ENCODE data around the gene ZFX.
"Not testable (repeated sequence)": the region's sequence is repeated elsewhere in the genome, so short reads cannot be mapped to it uniquely, and the experiment has no call there.

The ZFX gene

DNA sequence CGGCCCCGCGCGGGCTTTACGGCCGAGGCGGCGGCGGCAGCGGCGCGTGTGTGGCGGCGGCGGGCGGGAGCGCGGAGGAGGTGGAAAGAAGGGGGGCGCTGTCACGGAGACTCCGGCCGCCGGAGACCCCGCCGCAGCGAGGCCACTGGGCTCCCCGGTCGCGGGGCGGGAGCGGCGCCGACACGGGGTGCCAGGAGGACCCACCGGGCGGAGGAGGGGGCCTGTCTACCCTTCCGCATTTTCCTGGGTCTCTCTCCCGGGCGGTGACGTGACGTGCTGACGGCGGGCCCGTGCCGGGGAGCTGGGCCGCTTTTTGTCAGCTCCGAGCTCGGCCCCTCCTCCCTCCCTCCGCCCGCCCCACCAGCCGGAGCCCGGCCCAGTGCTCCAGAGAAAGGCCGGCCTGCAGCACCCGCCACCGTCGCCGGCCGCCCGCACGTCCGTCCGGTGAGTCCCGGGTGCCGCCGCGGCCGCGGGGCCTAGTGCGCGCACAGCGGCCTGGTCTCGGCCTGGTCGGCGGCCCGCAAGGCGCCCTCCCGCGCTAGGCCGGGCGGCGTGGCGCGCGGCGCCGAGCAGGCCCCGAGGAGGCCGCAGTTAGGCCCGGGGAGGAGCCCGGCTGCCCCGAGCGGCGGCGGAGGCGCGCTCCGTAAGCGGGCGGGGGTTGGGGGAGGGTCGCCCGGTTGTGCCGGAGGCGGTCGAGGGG lies at the start of gene ZFX:
Gene ZFX, plus strand, starts transcription at position 379 of the 700 bp plus-strand sequence. CDS start 23,014 bp downstream, outside the sequence.
- DNase-seq (ENCODE audit: low read depth in 2 of 2) = no peak

DNA sequence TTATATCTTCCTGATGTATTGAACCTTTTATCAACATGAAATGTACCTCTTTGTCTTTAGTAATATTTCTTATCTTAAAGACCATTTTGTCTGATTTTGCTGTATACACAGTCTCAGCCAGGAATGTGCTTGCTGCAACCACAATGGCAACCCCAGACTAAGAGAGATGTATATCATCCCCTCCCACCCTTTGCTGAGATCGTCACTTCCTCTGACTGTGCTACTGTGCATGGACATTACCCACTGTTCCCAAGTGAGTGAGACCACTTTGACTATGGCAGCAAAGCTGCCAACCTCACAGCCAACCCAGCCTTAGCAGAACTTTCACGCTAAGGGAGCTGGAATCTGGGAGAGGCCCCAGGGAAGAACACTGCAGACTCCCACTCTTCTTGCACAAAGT lies 48.8 kb upstream of the ZFX start:
- DNase-seq (ENCODE audit: low read depth in 2 of 2) = no peak

DNA sequence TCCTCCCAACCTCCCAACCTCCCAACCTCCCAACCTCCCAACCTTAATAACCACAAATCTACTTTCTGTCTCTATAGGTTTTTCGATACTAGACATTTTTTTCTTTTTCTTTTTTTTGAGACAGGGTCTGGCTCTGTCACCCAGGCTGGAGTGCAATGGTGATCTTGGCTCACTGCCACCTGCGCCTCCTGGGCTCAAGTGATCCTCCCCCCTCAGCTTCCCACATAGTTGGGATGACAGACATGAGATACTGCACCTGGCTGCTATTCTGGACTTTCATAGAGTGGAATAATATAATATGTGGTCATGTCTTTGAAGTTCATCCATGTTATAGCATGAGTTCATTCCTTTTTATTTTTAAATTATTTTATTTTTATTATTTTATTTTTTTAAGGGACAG lies 39.5 kb upstream of the ZFX start:
- no peak for DNase-seq (ENCODE audit: low read depth in 2 of 2)

DNA sequence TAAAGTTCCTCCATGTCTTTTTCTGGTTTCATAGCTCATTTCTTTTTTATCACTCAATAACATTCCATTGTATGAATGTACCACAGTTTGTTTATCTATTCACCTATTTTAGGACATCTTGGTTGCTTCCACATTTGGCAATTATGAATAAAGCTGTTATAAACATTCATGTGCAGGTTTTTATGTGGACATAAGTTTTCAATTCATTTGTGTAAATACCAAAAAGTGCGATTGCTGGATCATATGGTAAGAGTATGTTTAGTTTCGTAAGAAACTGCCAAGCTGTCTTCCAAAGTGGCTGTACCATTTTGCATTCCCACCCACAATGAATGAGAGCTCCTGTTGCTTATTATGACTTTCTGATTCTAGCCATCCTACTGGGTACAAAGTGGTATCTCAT lies 36.3 kb upstream of the ZFX start:
- peak; percentile 55 to 65 for DNase-seq (ENCODE audit: low read depth in 2 of 2)

DNA sequence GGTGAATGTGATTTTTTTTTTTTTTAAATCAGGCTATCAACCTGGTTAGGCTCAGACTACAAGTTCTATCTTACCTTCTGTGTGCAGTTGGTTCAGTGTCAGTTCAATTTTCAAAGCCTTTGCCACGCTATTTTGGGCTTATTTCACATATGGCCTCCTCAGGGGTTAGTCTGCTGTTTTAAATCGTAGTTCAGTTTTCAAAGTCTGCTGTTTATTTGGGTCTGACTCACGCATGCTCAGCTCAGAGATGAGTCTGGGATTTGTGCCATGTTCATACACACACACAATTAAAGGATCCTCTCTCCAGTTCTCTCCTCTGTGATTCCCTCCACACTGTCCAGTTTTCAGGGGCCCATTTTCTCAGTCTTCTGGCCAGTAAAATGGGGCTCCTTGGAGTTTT lies 32.3 kb upstream of the ZFX start:
- DNase-seq (ENCODE audit: low read depth in 2 of 2) = peak in 1 of 2 experiments; percentile 52

DNA sequence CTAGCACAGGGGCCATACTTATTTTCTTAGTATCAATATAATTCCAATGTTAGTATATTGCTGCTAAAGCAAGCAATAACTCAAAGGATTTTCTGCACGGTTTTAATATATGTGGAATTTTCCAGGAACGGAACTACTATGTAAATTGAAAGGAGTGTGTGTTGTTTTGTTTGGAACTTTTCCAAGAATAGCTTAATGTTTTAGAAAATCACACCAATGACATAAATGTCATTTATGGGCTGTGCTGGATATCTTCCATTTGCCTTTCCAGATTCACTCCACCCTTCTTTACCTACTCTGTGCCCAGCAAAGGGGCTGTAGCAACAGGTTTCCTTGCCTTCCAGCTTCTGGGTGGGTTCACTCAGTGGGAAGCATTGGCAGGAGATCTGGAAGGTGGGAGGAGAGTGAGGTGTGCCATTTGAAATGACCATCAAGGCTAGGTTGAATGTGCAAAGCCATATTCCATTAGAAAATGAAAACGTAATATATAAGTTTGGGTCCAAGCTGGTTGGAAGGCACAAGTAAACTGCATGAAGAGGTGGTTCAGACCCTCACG lies 25.2 kb upstream of the ZFX start:
- DNase-seq (ENCODE audit: low read depth in 2 of 2) = no peak

DNA sequence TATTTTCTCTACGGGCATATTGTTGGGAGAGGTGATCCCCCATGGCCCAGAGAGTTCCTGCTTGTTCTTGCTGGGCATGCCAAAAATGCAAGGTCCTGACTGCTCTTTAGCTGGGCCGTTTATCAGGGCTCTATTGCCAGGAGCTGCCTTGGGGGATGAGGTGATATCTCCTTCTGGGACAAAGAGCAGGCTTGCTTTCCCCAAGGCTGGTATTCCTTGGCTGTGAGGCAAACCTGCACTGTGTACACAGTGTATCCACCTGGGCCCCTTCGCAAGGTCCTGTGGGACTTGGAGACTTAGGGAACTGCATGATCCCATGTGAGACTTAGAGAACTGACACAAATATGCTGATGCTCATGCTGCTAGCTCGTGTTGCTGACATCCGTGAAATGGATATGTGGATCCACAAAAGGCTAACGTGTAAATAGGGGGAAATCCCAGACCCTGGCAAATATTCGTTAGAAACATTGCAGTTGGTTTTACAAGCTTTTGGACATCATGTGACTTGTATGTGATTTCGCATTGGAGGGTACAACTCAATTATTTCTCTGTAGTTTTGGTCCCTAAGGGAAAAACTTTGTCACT lies 24.4 kb upstream of the ZFX start:
- DNase-seq (ENCODE audit: low read depth in 2 of 2) = no peak

DNA sequence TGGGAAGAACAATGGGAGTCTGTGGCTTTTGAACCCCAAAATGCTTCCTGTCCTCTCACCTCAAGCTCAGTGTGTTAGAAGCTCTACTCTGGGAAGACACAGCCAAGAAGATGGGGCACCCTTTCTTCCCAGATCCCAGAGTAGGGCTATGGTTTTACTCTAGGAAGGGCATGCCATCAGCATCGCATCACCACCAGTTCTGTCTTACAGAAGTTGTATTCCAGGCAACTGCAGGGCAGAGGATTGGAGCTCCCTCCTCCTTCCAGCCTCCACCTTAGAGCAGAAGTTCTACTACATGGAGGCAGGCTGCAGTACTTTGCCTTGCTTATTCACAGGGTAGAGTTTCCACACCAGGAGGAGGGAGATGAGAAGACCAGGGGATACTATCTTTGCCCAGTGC lies 18.1 kb upstream of the ZFX start:
- DNase-seq (ENCODE audit: low read depth in 2 of 2) = no peak

DNA sequence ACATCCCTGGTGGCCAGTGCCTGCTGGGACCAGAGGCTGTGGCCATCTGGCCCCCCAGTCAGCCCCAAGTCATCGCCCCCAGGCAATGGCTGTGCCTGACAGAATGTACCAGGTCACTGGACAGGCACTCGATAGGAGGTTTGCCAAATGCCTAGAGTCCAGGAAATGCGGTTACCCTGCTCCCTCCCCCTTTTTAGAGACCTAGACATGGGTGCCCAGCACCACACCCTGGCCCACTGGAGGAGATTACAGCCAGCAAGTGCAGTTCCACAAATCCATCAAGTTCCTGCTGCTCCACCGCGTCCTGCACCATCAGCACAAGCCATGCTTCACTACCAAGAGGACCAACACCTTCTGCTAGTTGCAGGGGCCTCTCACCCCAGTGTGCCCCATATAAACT lies 16.2 kb upstream of the ZFX start:
- DNase-seq (ENCODE audit: low read depth in 2 of 2) = no peak

DNA sequence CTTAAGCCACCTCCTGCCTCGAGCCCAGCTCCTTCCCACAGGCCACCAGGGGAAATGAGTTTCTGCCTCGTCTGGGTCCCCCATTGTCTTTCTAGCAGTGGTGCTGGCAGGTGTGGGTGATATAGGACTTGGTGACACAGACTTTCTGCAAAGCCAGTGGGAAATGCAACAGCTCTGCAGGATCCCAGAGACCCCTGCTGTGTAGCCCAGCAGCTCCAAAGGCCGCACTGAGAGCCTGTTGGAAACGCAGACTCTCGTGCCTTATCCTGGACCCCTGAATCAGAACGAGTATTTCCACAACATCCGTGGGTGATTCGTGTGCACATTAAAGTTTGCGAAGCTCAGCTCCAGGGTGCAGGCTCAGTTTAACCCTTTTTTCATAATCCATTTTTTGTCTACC lies 13.8 kb upstream of the ZFX start:
- not testable (repeated sequence) for DNase-seq (ENCODE audit: low read depth in 2 of 2)

DNA sequence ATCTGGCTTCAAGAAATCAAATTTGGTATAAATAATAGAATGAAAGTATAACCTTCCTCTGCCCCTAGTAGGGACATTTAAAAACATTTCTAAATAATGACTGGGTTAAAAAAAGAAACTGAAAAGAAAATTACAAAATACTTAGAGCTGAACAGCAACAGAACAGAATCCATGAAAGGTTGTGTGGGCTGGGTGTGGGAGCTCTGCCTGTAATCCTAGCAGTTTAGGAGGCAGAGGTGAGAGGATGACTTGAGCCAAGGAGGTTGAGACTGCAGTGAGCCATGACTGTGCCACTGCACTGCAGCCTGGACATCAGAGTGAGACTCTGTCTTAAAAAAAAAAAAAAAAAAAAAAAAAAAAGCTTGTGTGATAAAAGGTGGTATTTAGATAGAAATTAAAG lies 12.3 kb upstream of the ZFX start:
- no peak for DNase-seq (ENCODE audit: low read depth in 2 of 2)

DNA sequence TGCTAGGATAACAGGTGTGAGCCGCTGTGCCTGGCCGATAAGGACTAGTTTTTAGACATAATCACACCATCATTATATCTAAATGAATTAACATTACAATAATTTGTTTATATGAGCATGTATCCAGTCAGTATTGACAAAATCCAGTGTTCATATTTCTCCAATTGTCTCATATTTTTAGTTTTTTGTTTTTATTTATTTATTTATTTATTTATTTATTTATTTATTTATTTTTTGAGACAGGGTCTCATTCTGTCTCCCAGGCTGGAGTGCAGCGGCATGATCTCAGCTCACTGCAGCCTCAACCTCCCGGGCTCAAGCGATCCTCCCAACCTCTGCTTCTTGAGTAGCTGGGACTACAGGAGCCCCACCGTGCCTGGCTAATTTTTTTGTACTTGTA lies 5.5 kb upstream of the ZFX start:
- DNase-seq (ENCODE audit: low read depth in 2 of 2) = not testable (repeated sequence)

DNA sequence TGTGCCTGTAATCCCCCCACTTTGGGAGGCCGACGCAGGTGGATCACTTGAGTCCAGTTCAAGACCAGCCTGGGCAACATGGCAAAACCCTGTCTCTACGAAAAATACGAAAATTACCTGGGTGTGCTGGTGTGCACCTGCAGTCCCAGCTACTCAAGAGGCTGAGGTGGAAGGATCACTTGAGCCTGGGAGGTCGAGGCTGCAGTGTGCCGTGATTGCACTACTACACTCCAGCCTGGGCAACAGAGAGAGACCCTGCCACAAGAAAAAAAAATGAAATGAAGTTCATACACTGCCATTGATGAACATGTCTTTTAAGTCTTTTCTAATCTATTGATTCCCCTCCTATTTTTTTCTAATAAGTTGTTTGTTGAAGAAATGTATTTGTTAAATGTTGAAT lies 5.0 kb upstream of the ZFX start:
- no peak for DNase-seq (ENCODE audit: low read depth in 2 of 2)

DNA sequence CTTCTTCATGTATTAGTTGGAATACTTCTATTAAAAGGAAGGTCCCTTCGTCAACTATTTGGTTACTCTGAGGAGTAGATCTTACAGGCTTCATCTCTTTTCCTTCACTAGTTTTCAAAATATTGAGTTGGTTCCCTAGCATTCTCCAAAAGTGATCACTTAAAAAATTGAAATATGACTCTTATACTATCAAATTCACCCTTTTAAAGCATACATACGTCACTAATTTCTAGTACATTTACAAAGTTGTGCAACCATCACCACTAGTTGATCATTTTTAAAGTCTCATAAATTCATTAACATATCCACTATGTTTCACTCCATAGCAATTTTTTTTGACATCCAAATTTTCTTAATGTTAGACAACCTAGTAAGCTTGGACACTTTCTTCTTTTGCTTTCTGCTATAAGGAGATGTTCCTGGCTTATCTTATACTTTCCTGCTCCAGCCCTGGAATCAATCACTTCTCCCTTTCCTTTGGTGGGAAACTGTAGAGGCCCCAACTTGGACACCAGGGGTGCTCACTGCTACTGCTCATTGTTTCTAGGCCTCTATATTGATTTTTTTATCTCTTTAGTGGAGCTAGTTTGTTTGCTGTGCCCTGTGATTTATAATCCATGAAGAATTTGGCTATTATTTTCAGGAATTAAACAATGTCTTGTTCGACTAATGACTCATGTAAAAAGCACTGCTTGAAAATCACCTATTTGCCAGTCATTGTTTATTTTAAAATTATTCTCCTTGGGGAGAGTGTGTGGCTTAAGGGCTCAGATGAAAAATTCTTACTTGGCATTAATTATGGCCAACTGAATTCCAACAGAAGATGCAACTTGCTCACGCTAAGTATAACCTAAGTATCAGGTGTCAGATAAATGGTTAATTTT lies 4.0 kb upstream of the ZFX start:
- DNase-seq (ENCODE audit: low read depth in 2 of 2) = peak in 1 of 2 experiments; percentile 25

DNA sequence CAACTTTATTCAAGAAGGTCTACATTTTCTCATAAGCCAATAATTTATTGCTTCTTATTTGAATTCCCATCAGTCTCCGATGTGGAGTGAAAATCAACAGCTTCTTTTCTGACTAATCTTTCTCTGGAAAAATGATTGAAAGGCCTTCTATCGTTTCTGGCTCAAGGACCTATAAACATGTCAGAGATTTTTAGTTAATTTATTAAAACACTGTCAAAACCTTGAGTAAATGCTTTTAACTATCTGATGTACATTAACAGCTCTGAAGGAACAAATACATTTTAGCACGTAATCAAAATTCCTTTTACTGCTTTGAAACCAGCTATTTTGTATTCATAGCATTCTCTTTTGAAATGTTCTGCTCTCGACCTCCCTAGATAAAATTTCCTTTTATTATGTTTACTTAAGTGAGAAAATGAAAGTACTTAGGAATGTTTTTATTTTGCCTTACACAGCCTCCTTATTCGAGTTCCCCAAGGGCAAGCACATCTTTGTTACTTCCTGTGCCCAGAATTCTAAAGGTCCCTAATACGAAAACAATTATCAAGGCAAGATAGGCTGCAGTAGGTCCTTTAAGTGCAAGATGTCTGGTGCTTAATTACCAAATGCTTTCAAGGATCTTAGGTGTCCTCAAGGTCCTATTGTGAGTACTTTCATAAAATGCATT lies 3.1 kb upstream of the ZFX start:
- DNase-seq (ENCODE audit: low read depth in 2 of 2) = no peak

DNA sequence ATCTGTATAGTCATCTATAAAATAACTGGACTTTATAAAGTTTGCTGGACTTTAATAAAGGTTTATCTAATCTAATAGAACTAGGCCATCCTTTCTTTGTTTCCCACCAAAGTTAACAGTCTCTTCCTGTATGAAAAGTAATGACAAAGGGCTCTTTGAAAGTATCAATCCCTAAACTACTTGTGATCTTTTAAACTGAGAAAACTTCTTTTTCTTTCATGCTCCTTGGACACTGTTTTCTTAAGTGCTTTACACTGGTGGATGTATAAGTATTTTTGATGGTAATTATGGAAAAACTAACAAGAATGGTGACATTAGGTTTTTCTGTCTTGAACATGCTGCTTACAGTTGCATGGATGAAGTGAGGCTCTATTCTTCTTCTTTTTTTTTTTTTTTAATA lies 2.4 kb upstream of the ZFX start:
- no peak for DNase-seq (ENCODE audit: low read depth in 2 of 2)

DNA sequence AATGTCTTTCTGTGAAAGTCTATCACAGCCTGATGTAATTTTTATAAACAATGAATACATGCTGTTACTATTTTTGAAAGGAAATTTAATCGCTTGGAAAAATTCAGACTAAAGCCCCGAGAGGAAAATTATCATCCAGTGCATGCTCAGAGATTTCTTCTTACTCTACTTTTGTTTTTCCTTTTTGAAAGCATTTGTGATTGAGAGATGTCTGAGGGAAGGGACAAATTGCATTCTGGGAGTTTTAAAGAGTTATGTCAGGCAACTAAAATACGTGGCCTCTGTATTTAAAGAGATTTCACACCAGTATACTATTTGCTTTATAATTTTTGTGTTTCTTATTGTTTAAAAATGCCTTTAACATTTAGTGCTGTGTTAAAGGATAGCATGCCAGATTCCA lies 1.4 kb upstream of the ZFX start:
- DNase-seq (ENCODE audit: low read depth in 2 of 2) = no peak

DNA sequence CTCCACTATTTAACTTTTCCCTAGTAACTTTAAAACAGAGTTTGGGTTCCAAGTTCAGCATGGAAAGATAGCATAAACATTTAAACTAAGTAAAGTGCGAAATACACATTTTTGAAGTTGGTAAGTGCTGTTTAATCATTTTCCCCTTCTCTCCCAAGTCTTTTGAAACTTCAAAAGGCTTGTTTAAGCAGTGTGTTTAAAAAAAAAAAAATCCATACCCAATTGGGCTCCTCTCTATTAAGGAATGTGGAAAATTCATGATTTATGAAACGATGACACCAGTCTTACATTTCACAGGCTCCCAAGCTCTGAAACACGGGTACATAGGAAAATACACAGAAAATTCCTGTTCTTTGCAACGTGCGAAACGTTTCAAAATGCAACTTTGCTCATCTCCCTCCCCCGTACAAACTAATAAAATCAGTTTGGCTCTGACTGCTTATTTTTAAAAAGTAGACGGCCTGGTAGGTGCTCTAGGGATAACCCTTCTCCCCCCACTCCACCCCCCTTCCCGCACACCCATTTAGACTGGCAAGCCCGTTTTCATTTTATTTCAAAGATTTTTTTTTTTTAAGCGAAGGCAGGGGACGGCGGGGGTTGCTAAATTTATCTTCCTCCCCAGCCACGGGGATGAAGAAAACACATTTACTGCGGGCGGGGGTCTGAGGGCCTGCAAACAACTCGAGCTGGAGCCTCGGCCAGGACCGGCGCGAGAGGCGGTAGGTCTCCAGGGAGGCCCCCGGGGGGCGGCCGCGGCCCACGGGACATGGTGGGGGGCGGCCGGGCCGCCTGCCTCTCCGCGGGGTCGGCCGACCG lies 786 bp upstream of the ZFX start:
- DNase-seq (ENCODE audit: low read depth in 2 of 2) = peak; percentile 65 to 70

DNA sequence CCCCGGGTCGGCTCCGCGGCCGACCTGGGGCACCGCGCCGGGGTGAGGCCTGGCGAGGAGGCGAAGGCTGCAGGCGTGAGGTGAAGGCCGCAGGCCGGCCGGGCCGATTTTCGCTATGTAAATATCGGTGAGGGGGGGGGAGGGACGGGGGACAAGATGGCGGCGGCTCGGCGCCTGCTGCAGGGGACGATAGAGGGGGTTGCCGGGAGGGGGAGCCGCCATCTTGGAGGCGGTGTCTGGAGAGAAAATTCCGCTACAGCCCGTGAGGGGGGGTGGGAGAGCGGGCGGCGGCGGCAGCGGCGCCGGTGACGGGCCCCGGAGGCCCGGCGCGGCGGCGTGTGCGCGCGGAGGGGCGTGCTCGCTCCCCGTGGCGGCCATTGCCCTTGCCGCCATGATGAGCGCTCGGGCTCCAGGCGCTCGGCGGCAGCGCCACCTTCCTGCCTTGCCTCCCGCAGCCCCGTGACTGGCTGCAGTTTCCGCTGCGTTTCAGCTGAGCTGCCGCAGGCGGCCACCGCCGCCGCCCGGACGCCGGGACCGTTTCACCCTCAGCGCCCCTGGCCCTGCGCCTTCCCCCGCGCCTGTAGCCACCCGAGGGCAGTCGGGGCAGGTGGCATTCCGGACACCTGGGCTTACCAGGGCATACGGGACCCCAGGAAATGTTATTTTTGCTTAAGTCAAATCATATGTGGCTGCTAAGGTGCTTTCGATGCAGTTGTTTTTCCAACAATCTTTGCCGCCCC lies 692 bp downstream of the ZFX start:
- peak; percentile 68 to 70 for DNase-seq (ENCODE audit: low read depth in 2 of 2)

DNA sequence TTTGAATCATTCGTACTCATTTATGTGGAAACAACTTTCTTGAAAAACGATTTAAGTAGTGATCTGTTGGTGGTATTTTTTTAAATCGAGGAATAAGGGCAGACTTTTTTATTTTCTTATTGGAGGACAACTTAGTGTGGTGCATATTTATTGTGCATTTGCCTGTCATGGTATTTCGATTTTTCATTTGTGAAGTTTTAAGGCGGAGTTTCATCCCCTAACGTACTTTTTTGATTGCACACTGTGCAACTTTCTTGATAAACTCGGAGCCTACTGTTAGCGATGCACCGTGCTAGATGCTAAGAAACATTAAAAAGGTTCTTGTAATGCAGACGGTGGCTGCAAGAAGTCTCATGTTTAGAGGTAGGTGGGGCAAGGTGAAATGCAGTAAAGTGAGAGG lies 1.4 kb downstream of the ZFX start:
- no peak for DNase-seq (ENCODE audit: low read depth in 2 of 2)
